ENCODE measurements around the gene ADGRG7.

Gene ADGRG7

GRCh38 chr3:100730524-100730923 is 121.1 kb downstream of the ADGRG7 start:
- no peak for DNase-seq (ENCODE audit: extremely low read depth in 1 of 2, low read depth in 1 of 2)

- DNase-seq (ENCODE audit: extremely low read depth in 1 of 2, low read depth in 1 of 2) = no peak
Observed at GRCh38 chr3:100732435-100732834, 123.0 kb downstream of the ADGRG7 start.

DNA sequence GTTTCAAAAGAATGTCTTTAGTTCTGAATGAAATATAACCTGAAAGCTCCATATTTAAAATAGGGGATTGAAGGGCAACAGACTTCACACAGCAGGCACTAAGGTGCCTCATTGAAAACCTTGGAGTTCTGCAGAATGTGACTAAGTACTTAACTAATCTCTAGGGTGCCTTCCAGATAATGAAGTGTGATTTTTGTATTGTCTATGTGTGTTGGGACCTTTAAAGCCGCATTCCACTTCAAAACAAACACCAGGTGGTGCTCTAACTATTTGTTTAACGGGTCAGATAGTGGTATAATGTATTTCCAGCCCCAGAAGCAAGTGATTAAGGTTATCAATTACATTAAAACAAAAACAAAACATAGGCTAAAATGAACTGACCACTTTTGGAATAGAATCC is 127.9 kb downstream of the ADGRG7 start:
- DNase-seq (ENCODE audit: extremely low read depth in 1 of 2, low read depth in 1 of 2) = no peak

DNA sequence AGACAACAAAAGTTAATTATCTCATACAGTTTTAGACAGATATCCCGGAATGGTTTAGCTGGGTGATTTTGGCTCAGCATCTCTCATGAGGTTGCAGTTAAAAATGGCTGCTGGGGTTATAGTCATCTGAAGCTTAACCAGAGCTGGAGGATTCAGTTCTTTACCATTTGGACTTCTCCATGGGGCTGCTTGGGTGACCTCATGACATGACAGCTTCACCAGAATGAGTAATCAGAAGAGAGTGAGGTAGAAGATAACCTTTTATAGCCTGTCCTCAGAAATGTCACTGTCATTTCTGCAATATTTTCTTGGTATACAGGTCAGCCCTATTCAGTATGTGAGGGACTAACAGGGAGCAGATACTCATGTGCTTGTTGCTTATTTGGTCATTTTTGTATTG is 130.8 kb downstream of the ADGRG7 start:
- no peak for DNase-seq (ENCODE audit: extremely low read depth in 1 of 2, low read depth in 1 of 2)

DNA sequence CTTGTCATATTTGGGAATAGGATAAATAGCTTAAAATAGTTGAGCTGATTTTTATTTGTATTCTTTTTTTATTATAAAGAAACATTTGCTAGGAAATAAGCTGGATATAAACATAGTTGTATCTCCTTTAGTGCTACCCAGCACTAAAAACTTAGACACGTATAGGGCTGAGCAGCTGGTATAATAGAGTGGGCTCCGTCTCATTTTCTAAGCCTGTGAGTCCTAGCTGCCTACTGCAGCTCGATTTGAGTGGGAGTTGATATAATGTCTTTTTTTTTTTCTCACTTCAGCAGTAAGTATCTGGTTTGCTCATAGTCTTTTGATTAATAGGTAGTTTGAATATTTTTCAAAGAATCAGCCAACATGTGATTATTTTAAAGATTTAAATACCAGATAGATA is 134.1 kb downstream of the ADGRG7 start:
- no peak for DNase-seq (ENCODE audit: extremely low read depth in 1 of 2, low read depth in 1 of 2)

DNA sequence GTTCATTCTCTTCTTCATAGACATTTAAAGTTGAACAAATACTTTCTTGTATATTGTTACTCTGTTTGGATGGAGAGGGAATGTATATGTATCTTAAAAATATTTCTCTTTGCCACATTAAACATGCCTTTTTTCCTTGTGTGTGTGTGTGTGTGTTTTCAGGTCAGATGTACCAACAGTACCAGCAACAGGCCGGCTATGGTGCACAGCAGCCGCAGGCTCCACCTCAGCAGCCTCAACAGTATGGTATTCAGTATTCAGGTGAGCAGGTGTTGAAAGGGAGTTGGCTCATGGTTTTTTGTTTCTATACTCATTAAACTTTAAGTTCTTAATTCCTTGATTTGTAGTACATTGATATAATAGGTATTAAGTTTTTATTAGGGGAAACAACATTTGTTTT is 135.3 kb downstream of the ADGRG7 start:
- no peak for DNase-seq (ENCODE audit: extremely low read depth in 1 of 2, low read depth in 1 of 2)

Data from stimulated activated CD8-positive, alpha-beta memory T cell treated with anti-CD3 and anti-CD28 coated beads, Interleukin-7, amount 100 ng/mL, for 48 hours (primary cell).